ENCODE results near the gene NR2C2AP.
A peak's percentile ranks its signal among the peaks of the same experiment; 100 is the strongest.

NR2C2AP gene

DNA sequence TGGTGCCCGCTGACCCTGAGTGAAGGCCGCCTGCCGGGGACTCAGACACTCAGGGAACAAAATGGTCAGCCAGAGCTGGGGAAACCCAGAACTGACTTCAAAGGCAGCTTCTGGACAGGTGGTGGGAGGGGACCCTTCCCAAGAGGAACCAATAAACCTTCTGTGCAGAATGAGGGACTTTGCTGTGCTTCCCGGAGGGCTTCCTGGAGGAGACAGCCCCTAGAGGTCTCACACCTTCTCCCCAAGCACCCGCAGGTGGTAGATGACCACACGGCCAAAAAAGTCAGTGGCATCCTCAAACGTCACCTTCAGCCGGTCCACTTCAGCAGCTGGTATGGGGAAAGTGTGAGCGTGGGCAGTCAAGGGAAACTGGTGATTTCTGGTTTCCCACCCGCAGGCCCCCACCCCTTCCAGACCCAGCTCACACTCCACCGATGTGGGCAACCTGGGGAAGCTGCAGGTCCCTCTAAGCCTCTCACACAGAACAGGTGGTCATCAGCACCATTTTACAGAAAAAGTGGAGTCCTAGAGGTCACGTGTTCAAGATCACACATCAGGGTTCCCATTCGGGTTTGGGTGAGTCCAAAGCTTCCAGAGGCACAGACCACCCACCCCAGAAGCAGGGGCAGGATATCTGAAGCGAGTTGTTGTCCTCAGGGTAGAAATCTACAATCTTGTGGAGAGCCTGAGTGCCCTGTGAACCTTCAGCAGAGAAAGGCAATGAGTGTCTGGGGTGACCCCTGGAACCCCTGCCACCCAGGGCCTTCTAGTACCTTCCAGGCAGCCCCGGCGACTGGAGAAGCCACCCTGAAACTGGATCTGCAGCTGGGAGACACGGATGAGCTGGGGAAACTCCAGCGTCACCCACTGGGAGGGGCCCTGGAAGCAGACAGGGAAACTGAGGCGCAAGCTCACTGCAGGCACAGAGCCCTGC, 1.2 kb downstream of the NR2C2AP start:
- H3K4me1 ChIP-seq (ENCODE audit: control insufficient read depth, insufficient read depth, low read length), result peaks cover 16% of the 10 kb centered on the region
- no peaks in the 10 kb centered on the region for H3K9me3 ChIP-seq (replicated peaks; ENCODE audit: low read length)
- peaks cover 35% of the 10 kb centered on the region for H3K36me3 ChIP-seq (ENCODE audit: insufficient read depth, low read length)
- H3K4me3 ChIP-seq (ENCODE audit: low read length), result peak overlapping the region; percentile 83
- H3K4me2 ChIP-seq (ENCODE audit: low read length), result peak overlapping the region; percentile 99
- H3K9ac ChIP-seq (ENCODE audit: low read depth, low read length), result peak overlapping the region; percentile 87
- peaks cover 6% of the 10 kb centered on the region for H3K27me3 ChIP-seq (ENCODE audit: control insufficient read depth, insufficient read depth, low read length)

DNA sequence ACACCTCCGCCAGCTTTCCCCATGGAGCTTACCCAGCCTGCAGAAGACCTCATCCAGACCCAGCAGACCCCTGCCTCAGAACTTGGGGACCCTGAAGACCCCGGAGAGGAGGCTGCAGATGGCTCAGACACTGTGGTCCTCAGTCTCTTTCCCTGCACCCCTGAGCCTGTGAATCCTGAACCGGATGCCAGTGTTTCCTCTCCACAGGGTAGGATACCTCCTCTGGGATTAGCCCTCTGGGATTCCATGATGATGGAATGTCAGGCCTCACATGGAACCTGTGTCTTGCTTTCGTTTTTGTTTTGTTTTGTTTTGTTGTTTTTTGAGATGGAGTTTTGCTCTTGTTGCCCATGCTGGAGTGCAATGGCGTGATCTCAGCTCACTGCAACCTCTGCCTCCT, 9.3 kb downstream of the NR2C2AP start:
- Histone ChIP-seq H3K4me3 (ENCODE audit: low read length) (peak overlapping the region; percentile 84), H3K9ac (ENCODE audit: low read depth, low read length) (peak overlapping the region; percentile 90), H3K4me2 (ENCODE audit: low read length) (peak overlapping the region; percentile 92), H3K27me3 (ENCODE audit: control insufficient read depth, insufficient read depth, low read length) (no peaks in the 10 kb centered on the region), H3K36me3 (ENCODE audit: insufficient read depth, low read length) (peaks cover 24% of the 10 kb centered on the region), H3K9me3 (replicated peaks; ENCODE audit: low read length) (no peaks in the 10 kb centered on the region), H3K4me1 (ENCODE audit: control insufficient read depth, insufficient read depth, low read length) (peaks cover 27% of the 10 kb centered on the region)

DNA sequence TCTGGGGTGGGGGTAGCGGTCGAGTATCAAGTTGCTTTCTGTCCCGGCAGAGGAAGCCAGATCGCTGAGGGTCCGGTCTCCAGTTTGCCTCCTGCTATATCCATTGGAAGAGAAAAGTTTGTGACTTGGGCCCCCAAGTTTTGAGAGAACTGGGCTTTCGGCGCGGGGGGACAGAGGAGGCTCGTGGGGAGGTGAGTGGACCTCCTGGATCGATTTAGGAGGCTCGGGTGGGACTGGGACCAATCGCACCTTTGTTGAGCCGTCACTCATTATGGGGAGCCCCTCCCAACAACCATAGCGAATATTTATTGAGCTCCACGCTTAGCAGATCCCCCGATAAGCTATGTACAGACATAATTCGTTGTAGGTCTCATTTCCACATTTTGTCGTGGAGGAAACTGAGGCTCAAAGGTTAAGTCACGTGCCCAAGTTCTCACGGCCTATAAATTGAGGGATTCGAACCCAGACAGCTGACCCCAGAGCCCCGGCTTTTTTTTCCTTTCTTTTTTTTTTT, 10.2 kb downstream of the NR2C2AP start:
- Histone ChIP-seq H3K4me1 (ENCODE audit: control insufficient read depth, insufficient read depth, low read length) (peaks cover 27% of the 10 kb centered on the region), H3K9me3 (replicated peaks; ENCODE audit: low read length) (no peaks in the 10 kb centered on the region), H3K36me3 (ENCODE audit: insufficient read depth, low read length) (peaks cover 14% of the 10 kb centered on the region), H3K9ac (ENCODE audit: low read depth, low read length) (peak overlapping the region; percentile 90), H3K4me2 (ENCODE audit: low read length) (peak overlapping the region; percentile 92), H3K27me3 (ENCODE audit: control insufficient read depth, insufficient read depth, low read length) (no peaks in the 10 kb centered on the region), H3K4me3 (ENCODE audit: low read length) (peak overlapping the region; percentile 84)

- Histone ChIP-seq H3K4me2 (ENCODE audit: low read length) (peak within 1 kb of the TSS; percentile 99), H3K9me3 (replicated peaks; ENCODE audit: low read length) (no peaks in the 10 kb centered on the region), H3K4me3 (ENCODE audit: low read length) (peak within 1 kb of the TSS; percentile 97), H3K9ac (ENCODE audit: low read depth, low read length) (peak within 1 kb of the TSS; percentile 99), H3K27me3 (ENCODE audit: control insufficient read depth, insufficient read depth, low read length) (no peaks in the 10 kb centered on the region), H3K4me1 (ENCODE audit: control insufficient read depth, insufficient read depth, low read length) (peaks cover 27% of the 10 kb centered on the region), H3K36me3 (ENCODE audit: insufficient read depth, low read length) (peaks cover 13% of the 10 kb centered on the region)
Measured at GRCh38 chr19:19192078-19192882, 10.9 kb downstream of the NR2C2AP start, which contains the start of the genes BORCS8 and RFXANK. TSS of gene BORCS8 (minus strand) at chr19:19192152. CDS start at chr19:19192117, 35 bp downstream. TSS of gene RFXANK (plus strand) at chr19:19192258. CDS start at chr19:19193947, 1,689 bp downstream.

- no peaks in the 10 kb centered on the region for H3K27me3 ChIP-seq (ENCODE audit: control insufficient read depth, insufficient read depth, low read length)
- peak overlapping the region; percentile 97 for H3K4me3 ChIP-seq (ENCODE audit: low read length)
- peak overlapping the region; percentile 99 for H3K4me2 ChIP-seq (ENCODE audit: low read length)
- peaks cover 27% of the 10 kb centered on the region for H3K4me1 ChIP-seq (ENCODE audit: control insufficient read depth, insufficient read depth, low read length)
- peak overlapping the region; percentile 99 for H3K9ac ChIP-seq (ENCODE audit: low read depth, low read length)
- H3K9me3 ChIP-seq (replicated peaks; ENCODE audit: low read length), result no peaks in the 10 kb centered on the region
- peaks cover 8% of the 10 kb centered on the region for H3K36me3 ChIP-seq (ENCODE audit: insufficient read depth, low read length)
Measured at GRCh38 chr19:19191768-19192077, 11.5 kb downstream of the NR2C2AP start.

- Histone ChIP-seq H3K36me3 (ENCODE audit: insufficient read depth, low read length) (peaks cover 19% of the 10 kb centered on the region), H3K9ac (ENCODE audit: low read depth, low read length) (no peak overlapping the region), H3K27me3 (ENCODE audit: control insufficient read depth, insufficient read depth, low read length) (no peaks in the 10 kb centered on the region), H3K4me1 (ENCODE audit: control insufficient read depth, insufficient read depth, low read length) (peaks cover 12% of the 10 kb centered on the region), H3K4me2 (ENCODE audit: low read length) (no peak overlapping the region), H3K4me3 (ENCODE audit: low read length) (no peak overlapping the region), H3K9me3 (replicated peaks; ENCODE audit: low read length) (no peaks in the 10 kb centered on the region)
Measured at GRCh38 chr19:19186742-19187141, 16.5 kb downstream of the NR2C2AP start.

- H3K9ac ChIP-seq (ENCODE audit: low read depth, low read length), result no peak overlapping the region
- H3K36me3 ChIP-seq (ENCODE audit: insufficient read depth, low read length), result peaks cover 25% of the 10 kb centered on the region
- H3K4me1 ChIP-seq (ENCODE audit: control insufficient read depth, insufficient read depth, low read length), result peaks cover 11% of the 10 kb centered on the region
- H3K4me3 ChIP-seq (ENCODE audit: low read length), result no peak overlapping the region
- H3K9me3 ChIP-seq (replicated peaks; ENCODE audit: low read length), result no peaks in the 10 kb centered on the region
- no peak overlapping the region for H3K4me2 ChIP-seq (ENCODE audit: low read length)
- no peaks in the 10 kb centered on the region for H3K27me3 ChIP-seq (ENCODE audit: control insufficient read depth, insufficient read depth, low read length)
Measured at GRCh38 chr19:19185853-19186740, 17.1 kb downstream of the NR2C2AP start.

GRCh38 chr19:19181488-19181998, 21.7 kb downstream of the NR2C2AP start:
- no peak overlapping the region for H3K4me3 ChIP-seq (ENCODE audit: low read length)
- H3K9me3 ChIP-seq (replicated peaks; ENCODE audit: low read length), result no peaks in the 10 kb centered on the region
- no peak overlapping the region for H3K9ac ChIP-seq (ENCODE audit: low read depth, low read length)
- H3K36me3 ChIP-seq (ENCODE audit: insufficient read depth, low read length), result peaks cover 27% of the 10 kb centered on the region
- H3K27me3 ChIP-seq (ENCODE audit: control insufficient read depth, insufficient read depth, low read length), result no peaks in the 10 kb centered on the region
- H3K4me2 ChIP-seq (ENCODE audit: low read length), result no peak overlapping the region
- no peaks in the 10 kb centered on the region for H3K4me1 ChIP-seq (ENCODE audit: control insufficient read depth, insufficient read depth, low read length)

- H3K27me3 ChIP-seq (ENCODE audit: control insufficient read depth, insufficient read depth, low read length), result no peaks in the 10 kb centered on the region
- H3K9ac ChIP-seq (ENCODE audit: low read depth, low read length), result no peak overlapping the region
- no peaks in the 10 kb centered on the region for H3K9me3 ChIP-seq (replicated peaks; ENCODE audit: low read length)
- H3K4me1 ChIP-seq (ENCODE audit: control insufficient read depth, insufficient read depth, low read length), result no peaks in the 10 kb centered on the region
- no peak overlapping the region for H3K4me2 ChIP-seq (ENCODE audit: low read length)
- H3K4me3 ChIP-seq (ENCODE audit: low read length), result no peak overlapping the region
- peaks cover 18% of the 10 kb centered on the region for H3K36me3 ChIP-seq (ENCODE audit: insufficient read depth, low read length)
Measured at GRCh38 chr19:19179548-19180441, 23.4 kb downstream of the NR2C2AP start.

GRCh38 chr19:19176950-19177349, 26.3 kb downstream of the NR2C2AP start:
- Histone ChIP-seq H3K4me2 (ENCODE audit: low read length) (no peak overlapping the region), H3K36me3 (ENCODE audit: insufficient read depth, low read length) (peaks cover 15% of the 10 kb centered on the region), H3K9ac (ENCODE audit: low read depth, low read length) (no peak overlapping the region), H3K27me3 (ENCODE audit: control insufficient read depth, insufficient read depth, low read length) (no peaks in the 10 kb centered on the region), H3K9me3 (replicated peaks; ENCODE audit: low read length) (no peaks in the 10 kb centered on the region), H3K4me3 (ENCODE audit: low read length) (no peak overlapping the region), H3K4me1 (ENCODE audit: control insufficient read depth, insufficient read depth, low read length) (peaks cover 5% of the 10 kb centered on the region)

Data from skeletal muscle satellite cell (primary cell).